SK-N-SH treated with all-trans-retinoic acid at 6 μM for 48 hours (cell line): ENCODE results near the gene IRAK1BP1.

ENCODE experiments used
- RARB ChIP-seq: fragments of 250-450 bp; sonication (Bioruptor Pico); IDR thresholded peaks from 2 replicates; pipeline ENCODE4 v1.8.0; 2021; ENCODE audit warnings: mild to moderate bottlenecking, moderate library complexity
- ZFP3 ChIP-seq: fragments of 250-450 bp; sonication (Bioruptor Pico); IDR thresholded peaks from 2 replicates; pipeline ENCODE4 v1.5.0; 2020; ENCODE audit warnings: mild to moderate bottlenecking, moderate library complexity

DNA sequence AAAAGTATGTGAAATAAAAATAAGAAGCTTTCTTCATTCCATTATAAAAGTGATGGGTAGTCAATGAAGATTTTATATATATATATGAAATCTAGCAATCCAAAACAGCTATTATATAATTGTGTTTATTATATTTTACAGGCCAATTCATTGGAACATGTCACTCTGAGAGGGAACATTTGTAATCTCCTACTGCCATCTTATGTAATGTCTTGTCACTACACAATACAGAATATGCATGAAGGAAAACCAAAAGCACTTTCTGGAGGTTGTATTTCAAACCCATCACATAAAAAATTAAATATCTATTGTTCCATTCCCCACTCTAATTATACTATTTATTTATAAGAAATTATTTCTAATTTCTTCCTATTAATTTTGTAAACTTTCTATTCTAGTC lies 31.5 kb upstream of the IRAK1BP1 start:
- TF ChIP-seq RARB (CRISPR knock-in tag) (no peak), ZFP3 (CRISPR knock-in tag) (no peak)
